Stimulated activated CD8-positive, alpha-beta memory T cell treated with anti-CD3 and anti-CD28 coated beads, Interleukin-15, amount 100 ng/mL, for 4 hours (primary cell): Measurements from ENCODE around the gene FZR1.

Source experiments
- DNase-seq, 2 donors: peaks; one replicate each; pipeline ENCODE4 v3.0.0-alpha.2; 2020; ENCODE audit warnings: low read depth in 2 of 2

The FZR1 gene

GRCh38 chr19:3505598-3506383, at the start of gene FZR1:
FZR1 (plus strand) TSS chr19:3506311; CDS start chr19:3522990, 16,679 bp downstream.
- peak; percentile 99 for DNase-seq

- no peak for DNase-seq
Measured at GRCh38 chr19:3456925-3457527, 49.1 kb upstream of the FZR1 start.

GRCh38 chr19:3457528-3458228, 48.4 kb upstream of the FZR1 start:
- no peak for DNase-seq

- DNase-seq = no peak
Measured at GRCh38 chr19:3458229-3459088, 47.7 kb upstream of the FZR1 start.

- DNase-seq = no peak
Measured at GRCh38 chr19:3459089-3459881, 46.8 kb upstream of the FZR1 start.

GRCh38 chr19:3459965-3460582, 46.0 kb upstream of the FZR1 start:
- no peak for DNase-seq

GRCh38 chr19:3462991-3463713, 43.0 kb upstream of the FZR1 start:
- no peak for DNase-seq

GRCh38 chr19:3463714-3464586, 42.2 kb upstream of the FZR1 start:
- DNase-seq = no peak

GRCh38 chr19:3464587-3465235, 41.4 kb upstream of the FZR1 start:
- DNase-seq = no peak

- DNase-seq = no peak
Measured at GRCh38 chr19:3465552-3465951, 40.6 kb upstream of the FZR1 start.

GRCh38 chr19:3466635-3467034, 39.5 kb upstream of the FZR1 start:
- DNase-seq = no peak

GRCh38 chr19:3467437-3468198, 38.5 kb upstream of the FZR1 start:
- no peak for DNase-seq

- DNase-seq = no peak
Measured at GRCh38 chr19:3468211-3468610, 37.9 kb upstream of the FZR1 start.

- no peak for DNase-seq
Measured at GRCh38 chr19:3469638-3470499, 36.2 kb upstream of the FZR1 start.

GRCh38 chr19:3470500-3471128, 35.5 kb upstream of the FZR1 start:
- no peak for DNase-seq

- DNase-seq = no peak
Measured at GRCh38 chr19:3471954-3472655, 34.0 kb upstream of the FZR1 start.
